ENCODE measurements around the gene ATF7IP2.
"Not testable (repeated sequence)": the region's sequence is repeated elsewhere in the genome, so short reads cannot be mapped to it uniquely, and the experiment has no call there.

ATF7IP2 gene

GRCh38 chr16:10494343-10495030 is 108.6 kb downstream of the ATF7IP2 start:
- H3K36me3 ChIP-seq (ENCODE audit: control insufficient read depth in 2 of 2, insufficient read depth in 2 of 2, low read length in 2 of 2) = no peaks in the 10 kb centered on the region
- no peak overlapping the region for H3K9ac ChIP-seq (ENCODE audit: low read length in 2 of 2)
- H3K4me1 ChIP-seq (ENCODE audit: control insufficient read depth, insufficient read depth, low read length) = no peaks in the 10 kb centered on the region
- no peaks in the 10 kb centered on the region for H3K27me3 ChIP-seq (ENCODE audit: control insufficient read depth in 1 of 2, insufficient read depth in 2 of 2, low read length in 2 of 2)
- no peak overlapping the region for H3K4me3 ChIP-seq (ENCODE audit: low read length in 2 of 2)
- peaks cover 0 to 3% of the 10 kb centered on the region in 2 donors for H3K9me3 ChIP-seq (ENCODE audit: control insufficient read depth in 2 of 2, low read length in 2 of 2)
- H3K27ac ChIP-seq (ENCODE audit: low read length) = no peak overlapping the region

GRCh38 chr16:10495031-10495345 is 109.1 kb downstream of the ATF7IP2 start:
- Histone ChIP-seq H3K36me3 (ENCODE audit: control insufficient read depth in 2 of 2, insufficient read depth in 2 of 2, low read length in 2 of 2) (no peaks in the 10 kb centered on the region), H3K4me3 (ENCODE audit: low read length in 2 of 2) (no peak overlapping the region), H3K9me3 (ENCODE audit: control insufficient read depth in 2 of 2, low read length in 2 of 2) (peaks cover 0 to 3% of the 10 kb centered on the region in 2 donors), H3K27me3 (ENCODE audit: control insufficient read depth in 1 of 2, insufficient read depth in 2 of 2, low read length in 2 of 2) (no peaks in the 10 kb centered on the region), H3K9ac (ENCODE audit: low read length in 2 of 2) (no peak overlapping the region), H3K27ac (ENCODE audit: low read length) (no peak overlapping the region), H3K4me1 (ENCODE audit: control insufficient read depth, insufficient read depth, low read length) (no peaks in the 10 kb centered on the region)

DNA sequence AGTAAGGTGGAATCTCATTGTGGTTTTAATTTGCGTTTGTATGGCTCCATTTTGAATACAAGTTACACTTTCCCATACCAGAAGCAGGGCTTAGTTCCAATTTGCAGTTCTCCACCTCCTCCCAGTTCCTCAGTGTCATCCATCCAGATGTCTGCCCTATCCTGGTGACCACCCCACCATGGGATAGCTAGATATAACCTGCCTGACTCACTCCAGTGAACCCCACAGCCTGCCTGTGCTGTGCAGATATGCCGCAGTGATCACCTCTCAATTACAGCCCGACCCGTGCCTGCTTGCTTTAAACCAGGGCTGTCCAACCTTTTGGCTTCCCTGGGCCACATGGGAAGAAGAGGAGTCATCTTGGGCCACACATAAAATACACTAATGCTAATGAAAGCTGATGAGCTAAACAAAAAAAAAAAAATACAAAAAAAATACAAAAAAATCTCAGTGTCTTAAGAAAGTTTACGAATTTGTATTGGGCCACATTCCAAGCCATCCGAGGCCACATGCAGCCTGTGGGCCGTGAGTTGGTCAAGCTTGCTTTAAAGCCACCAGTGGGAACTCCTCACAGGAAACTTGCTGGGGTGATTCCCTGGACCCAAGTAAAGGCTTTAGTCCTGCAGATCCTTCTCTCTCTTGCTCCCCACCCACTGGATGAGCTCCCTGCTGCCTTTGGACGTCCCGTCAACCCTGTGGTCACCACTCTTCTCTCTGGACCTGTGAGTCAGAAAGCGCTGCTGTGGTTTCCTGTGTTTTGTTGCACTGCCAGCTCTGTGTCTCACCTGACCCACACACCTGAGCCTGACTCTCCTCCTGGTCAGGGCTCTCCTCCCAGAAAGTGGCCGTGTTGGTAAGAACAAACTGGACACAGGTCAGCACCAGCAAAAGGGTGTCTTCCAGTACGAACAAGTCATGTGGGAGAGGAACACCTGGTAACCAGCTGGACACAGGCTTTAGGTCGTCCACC is 111.6 kb downstream of the ATF7IP2 start:
- Histone ChIP-seq H3K9ac (ENCODE audit: low read length in 2 of 2) (no peak overlapping the region), H3K36me3 (ENCODE audit: control insufficient read depth in 2 of 2, insufficient read depth in 2 of 2, low read length in 2 of 2) (no peaks in the 10 kb centered on the region), H3K9me3 (ENCODE audit: control insufficient read depth in 2 of 2, low read length in 2 of 2) (peaks cover 0 to 3% of the 10 kb centered on the region in 2 donors), H3K4me1 (ENCODE audit: control insufficient read depth, insufficient read depth, low read length) (no peaks in the 10 kb centered on the region), H3K4me3 (ENCODE audit: low read length in 2 of 2) (no peak overlapping the region), H3K27ac (ENCODE audit: low read length) (no peak overlapping the region), H3K27me3 (ENCODE audit: control insufficient read depth in 1 of 2, insufficient read depth in 2 of 2, low read length in 2 of 2) (no peaks in the 10 kb centered on the region)

DNA sequence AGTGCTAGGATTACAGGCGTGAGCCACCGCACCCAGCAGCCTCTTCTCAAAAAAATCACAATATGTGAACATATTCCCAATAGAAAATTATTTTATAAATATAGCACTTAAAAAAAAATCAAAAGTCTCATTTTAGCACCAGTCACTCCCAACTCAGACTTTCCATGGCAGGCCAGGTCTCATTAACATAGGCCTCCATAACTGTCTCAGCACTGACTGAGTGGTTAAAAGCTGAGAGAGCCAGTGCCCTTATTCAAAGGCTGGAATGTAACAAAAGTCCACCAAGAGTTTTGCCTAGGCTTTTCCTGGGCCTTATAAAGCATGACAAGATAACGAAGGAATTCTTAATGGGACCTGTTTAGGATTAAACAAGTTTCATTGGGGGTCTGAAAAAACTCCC is 114.7 kb downstream of the ATF7IP2 start:
- Histone ChIP-seq H3K27ac (ENCODE audit: low read length) (no peak overlapping the region), H3K27me3 (ENCODE audit: control insufficient read depth in 1 of 2, insufficient read depth in 2 of 2, low read length in 2 of 2) (no peaks in the 10 kb centered on the region), H3K9ac (ENCODE audit: low read length in 2 of 2) (no peak overlapping the region), H3K9me3 (ENCODE audit: control insufficient read depth in 2 of 2, low read length in 2 of 2) (no peaks in the 10 kb centered on the region), H3K4me1 (ENCODE audit: control insufficient read depth, insufficient read depth, low read length) (no peaks in the 10 kb centered on the region), H3K36me3 (ENCODE audit: control insufficient read depth in 2 of 2, insufficient read depth in 2 of 2, low read length in 2 of 2) (no peaks in the 10 kb centered on the region), H3K4me3 (ENCODE audit: low read length in 2 of 2) (no peak overlapping the region)

GRCh38 chr16:10501016-10501607 is 115.3 kb downstream of the ATF7IP2 start:
- no peak overlapping the region for H3K27ac ChIP-seq (ENCODE audit: low read length)
- no peaks in the 10 kb centered on the region for H3K4me1 ChIP-seq (ENCODE audit: control insufficient read depth, insufficient read depth, low read length)
- no peak overlapping the region for H3K9ac ChIP-seq (ENCODE audit: low read length in 2 of 2)
- H3K4me3 ChIP-seq (ENCODE audit: low read length in 2 of 2) = no peak overlapping the region
- H3K36me3 ChIP-seq (ENCODE audit: control insufficient read depth in 2 of 2, insufficient read depth in 2 of 2, low read length in 2 of 2) = no peaks in the 10 kb centered on the region
- H3K27me3 ChIP-seq (ENCODE audit: control insufficient read depth in 1 of 2, insufficient read depth in 2 of 2, low read length in 2 of 2) = no peaks in the 10 kb centered on the region
- H3K9me3 ChIP-seq (ENCODE audit: control insufficient read depth in 2 of 2, low read length in 2 of 2) = no peaks in the 10 kb centered on the region

DNA sequence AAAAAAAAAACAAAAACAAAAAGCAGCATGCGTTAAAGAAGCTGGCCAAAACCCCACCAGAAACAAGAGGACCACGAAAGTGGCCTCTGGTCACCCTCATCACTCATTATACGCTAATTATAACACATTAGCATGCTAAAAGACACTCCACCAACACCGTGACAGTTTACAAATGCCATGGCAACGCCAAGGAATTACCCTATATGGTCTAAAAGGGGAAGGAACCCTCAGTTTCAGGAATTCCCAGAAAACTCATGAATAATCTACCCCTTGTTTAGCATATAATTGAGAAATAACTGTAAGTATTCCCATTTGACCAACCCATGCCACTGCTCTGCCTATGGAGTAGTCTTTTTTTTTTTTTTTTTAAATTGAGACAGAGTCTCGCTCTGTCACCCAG is 116.9 kb downstream of the ATF7IP2 start:
- no peaks in the 10 kb centered on the region for H3K27me3 ChIP-seq (ENCODE audit: control insufficient read depth in 1 of 2, insufficient read depth in 2 of 2, low read length in 2 of 2)
- H3K9ac ChIP-seq (ENCODE audit: low read length in 2 of 2) = no peak overlapping the region
- no peak overlapping the region for H3K27ac ChIP-seq (ENCODE audit: low read length)
- no peaks in the 10 kb centered on the region for H3K9me3 ChIP-seq (ENCODE audit: control insufficient read depth in 2 of 2, low read length in 2 of 2)
- no peaks in the 10 kb centered on the region for H3K36me3 ChIP-seq (ENCODE audit: control insufficient read depth in 2 of 2, insufficient read depth in 2 of 2, low read length in 2 of 2)
- no peaks in the 10 kb centered on the region for H3K4me1 ChIP-seq (ENCODE audit: control insufficient read depth, insufficient read depth, low read length)
- no peak overlapping the region for H3K4me3 ChIP-seq (ENCODE audit: low read length in 2 of 2)

- no peak overlapping the region for H3K9ac ChIP-seq (ENCODE audit: low read length in 2 of 2)
- no peaks in the 10 kb centered on the region for H3K36me3 ChIP-seq (ENCODE audit: control insufficient read depth in 2 of 2, insufficient read depth in 2 of 2, low read length in 2 of 2)
- no peak overlapping the region for H3K4me3 ChIP-seq (ENCODE audit: low read length in 2 of 2)
- no peak overlapping the region for H3K27ac ChIP-seq (ENCODE audit: low read length)
- H3K4me1 ChIP-seq (ENCODE audit: control insufficient read depth, insufficient read depth, low read length) = no peaks in the 10 kb centered on the region
- no peaks in the 10 kb centered on the region for H3K9me3 ChIP-seq (ENCODE audit: control insufficient read depth in 2 of 2, low read length in 2 of 2)
- H3K27me3 ChIP-seq (ENCODE audit: control insufficient read depth in 1 of 2, insufficient read depth in 2 of 2, low read length in 2 of 2) = no peaks in the 10 kb centered on the region
Measured at GRCh38 chr16:10504404-10504885, 118.6 kb downstream of the ATF7IP2 start.

DNA sequence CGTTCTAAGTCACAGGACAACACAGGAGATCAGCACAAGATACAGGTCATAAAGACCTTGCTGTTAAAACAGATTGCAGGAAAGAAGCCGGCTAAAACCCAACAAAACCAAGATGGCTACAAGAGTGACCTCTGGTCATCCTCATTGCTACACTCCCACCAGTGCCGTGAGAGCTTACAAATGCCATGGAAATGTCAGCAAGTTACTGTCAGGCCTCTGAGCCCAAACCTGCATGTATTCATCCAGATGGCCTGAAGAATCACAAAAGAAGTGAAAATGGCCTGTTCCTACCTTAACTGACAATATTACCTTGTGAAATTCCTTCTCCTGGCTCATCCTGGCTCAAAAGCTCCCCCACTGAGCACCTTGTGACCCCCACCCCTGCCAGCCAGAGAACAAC is 119.4 kb downstream of the ATF7IP2 start:
- H3K36me3 ChIP-seq (ENCODE audit: control insufficient read depth in 2 of 2, insufficient read depth in 2 of 2, low read length in 2 of 2); H3K27ac ChIP-seq (ENCODE audit: low read length); H3K27me3 ChIP-seq (ENCODE audit: control insufficient read depth in 1 of 2, insufficient read depth in 2 of 2, low read length in 2 of 2); H3K4me3 ChIP-seq (ENCODE audit: low read length in 2 of 2); H3K9me3 ChIP-seq (ENCODE audit: control insufficient read depth in 2 of 2, low read length in 2 of 2); H3K4me1 ChIP-seq (ENCODE audit: control insufficient read depth, insufficient read depth, low read length); H3K9ac ChIP-seq (ENCODE audit: low read length in 2 of 2): not testable (repeated sequence)

GRCh38 chr16:10509534-10510025 is 123.7 kb downstream of the ATF7IP2 start:
- Histone ChIP-seq H3K9me3 (ENCODE audit: control insufficient read depth in 2 of 2, low read length in 2 of 2) (no peaks in the 10 kb centered on the region), H3K36me3 (ENCODE audit: control insufficient read depth in 2 of 2, insufficient read depth in 2 of 2, low read length in 2 of 2) (no peaks in the 10 kb centered on the region), H3K27ac (ENCODE audit: low read length) (no peak overlapping the region), H3K4me1 (ENCODE audit: control insufficient read depth, insufficient read depth, low read length) (peaks cover 5% of the 10 kb centered on the region), H3K4me3 (ENCODE audit: low read length in 2 of 2) (no peak overlapping the region), H3K9ac (ENCODE audit: low read length in 2 of 2) (no peak overlapping the region), H3K27me3 (ENCODE audit: control insufficient read depth in 1 of 2, insufficient read depth in 2 of 2, low read length in 2 of 2) (no peaks in the 10 kb centered on the region)

- Histone ChIP-seq H3K9ac (ENCODE audit: low read length in 2 of 2) (no peak overlapping the region), H3K4me1 (ENCODE audit: control insufficient read depth, insufficient read depth, low read length) (peaks cover 5% of the 10 kb centered on the region), H3K27me3 (ENCODE audit: control insufficient read depth in 1 of 2, insufficient read depth in 2 of 2, low read length in 2 of 2) (no peaks in the 10 kb centered on the region), H3K36me3 (ENCODE audit: control insufficient read depth in 2 of 2, insufficient read depth in 2 of 2, low read length in 2 of 2) (no peaks in the 10 kb centered on the region), H3K27ac (ENCODE audit: low read length) (no peak overlapping the region), H3K4me3 (ENCODE audit: low read length in 2 of 2) (no peak overlapping the region), H3K9me3 (ENCODE audit: control insufficient read depth in 2 of 2, low read length in 2 of 2) (no peaks in the 10 kb centered on the region)
Measured at GRCh38 chr16:10510279-10510678, 124.4 kb downstream of the ATF7IP2 start.
